Panc1 (cell line): Measurements from ENCODE around the gene RMND1. TPM values are rescaled to one million over a fixed set of nuclear protein-coding genes. Genes with fewer than 3 reads are reported as not detected.

ENCODE experiments used
- total RNA-seq: library from RNA; stranded (reverse); gene quantifications from one replicate; pipeline ENCODE4 v1.2.1, GENCODE V29; 2021; ENCODE audit not compliant: unreplicated experiment

Gene RMND1
- total RNA-seq, 1 experiment from 2014 or later, result 16.1 TPM

Other genes starting within 250 kb of the RMND1 start
- 267 TPM for gene AKAP12, start 212.2 kb downstream of the RMND1 start, total RNA-seq
- 16.2 TPM for gene ZBTB2, start 60.6 kb downstream of the RMND1 start, total RNA-seq
- not detected for gene CCDC170, start 41.9 kb upstream of the RMND1 start, total RNA-seq